Pulmonary artery endothelial cell (primary cell): ENCODE results near the gene DPH6. TPM values are rescaled to one million over a fixed set of nuclear protein-coding genes. Genes with fewer than 3 reads are reported as not detected.
"Not testable (repeated sequence)": the region's sequence is repeated elsewhere in the genome, so short reads cannot be mapped to it uniquely, and the experiment has no call there.

ENCODE experiments used
- DNase-seq: peaks from one replicate; pipeline ENCODE4 v3.0.0-alpha.2; 2011; ENCODE audit warnings: low read depth, low spot score
- total RNA-seq: library from RNA; depleted of rRNA; stranded (reverse); fragments of >200 nt; gene quantifications from 2 replicates; pipeline ENCODE4 v1.2.3, GENCODE V29; 2014

DPH6 gene
- total RNA-seq: 10.0 and 15.4 TPM in 2 replicates

GRCh38 chr15:35545824-35546510, at the start of gene DPH6:
Gene DPH6 (minus strand): TSS chr15:35546165. CDS start chr15:35546141, 24 bp downstream.
- DNase-seq: peak; percentile 52

GRCh38 chr15:35595656-35596055, 49.7 kb upstream of the DPH6 start:
- no peak for DNase-seq

- not testable (repeated sequence) for DNase-seq
Observed at GRCh38 chr15:35591987-35592386, 46.0 kb upstream of the DPH6 start.

GRCh38 chr15:35583863-35584528, 38.0 kb upstream of the DPH6 start:
- no peak for DNase-seq

GRCh38 chr15:35580606-35581005, 34.6 kb upstream of the DPH6 start:
- no peak for DNase-seq

- no peak for DNase-seq
Observed at GRCh38 chr15:35567392-35567791, 21.4 kb upstream of the DPH6 start.

GRCh38 chr15:35566991-35567390, 21.0 kb upstream of the DPH6 start:
- DNase-seq: no peak

GRCh38 chr15:35565901-35566300, 19.9 kb upstream of the DPH6 start:
- DNase-seq: no peak

- DNase-seq: no peak
Observed at GRCh38 chr15:35562641-35563040, 16.7 kb upstream of the DPH6 start.

GRCh38 chr15:35561308-35561707, 15.3 kb upstream of the DPH6 start:
- no peak for DNase-seq

- DNase-seq: no peak
Observed at GRCh38 chr15:35560870-35561269, 14.9 kb upstream of the DPH6 start.

- DNase-seq: no peak
Observed at GRCh38 chr15:35560258-35560657, 14.3 kb upstream of the DPH6 start.

- DNase-seq: no peak
Observed at GRCh38 chr15:35559683-35560082, 13.7 kb upstream of the DPH6 start.

- no peak for DNase-seq
Observed at GRCh38 chr15:35557544-35557943, 11.6 kb upstream of the DPH6 start.

- DNase-seq: no peak
Observed at GRCh38 chr15:35557012-35557411, 11.0 kb upstream of the DPH6 start.

- DNase-seq: no peak
Observed at GRCh38 chr15:35555244-35555643, 9.3 kb upstream of the DPH6 start.

GRCh38 chr15:35550957-35551356, 5.0 kb upstream of the DPH6 start:
- no peak for DNase-seq

GRCh38 chr15:35549567-35549966, 3.6 kb upstream of the DPH6 start:
- no peak for DNase-seq

GRCh38 chr15:35548435-35548834, 2.5 kb upstream of the DPH6 start:
- no peak for DNase-seq

GRCh38 chr15:35547775-35548364, 1.9 kb upstream of the DPH6 start:
- no peak for DNase-seq

GRCh38 chr15:35546511-35547381, 781 bp upstream of the DPH6 start:
- DNase-seq: no peak

GRCh38 chr15:35545316-35545823, 595 bp downstream of the DPH6 start:
- DNase-seq: peak; percentile 40
